ENCODE results near the gene TMEM252.

TMEM252 gene

GRCh38 chr9:68507806-68508145 lies 32.9 kb downstream of the TMEM252 start:
- DNase-seq (ENCODE audit: extremely low spot score): no peak
- TF ChIP-seq FOXM1 (IDR thresholded peaks at IDR 0.05; ENCODE audit: borderline replicate concordance): no peak
- TF ChIP-seq SP1 (IDR thresholded peaks at IDR 0.05): no peak
- TF ChIP-seq TARDBP (IDR thresholded peaks at IDR 0.05): no peak
- TF ChIP-seq CTBP1 (IDR thresholded peaks at IDR 0.05; ENCODE audit: borderline replicate concordance): no peak
- ChIA-PET CTCF (no interaction called here), POLR2A (no interaction called here)

GRCh38 chr9:68507130-68507805 lies 33.4 kb downstream of the TMEM252 start:
- DNase-seq (ENCODE audit: extremely low spot score): peak; percentile 28
- ChIA-PET POLR2A (no interaction called here), CTCF (interaction anchor here (1.1 kb wide), 1 partner anchor 9 kb away, joined by 3 read pairs; no protein-coding TSS in a partner anchor)
- TF ChIP-seq ZNF384 (IDR thresholded peaks at IDR 0.05) (peak; percentile 87), NFRKB (IDR thresholded peaks at IDR 0.05) (no peak)

- ChIA-PET POLR2A (no interaction called here), CTCF (interaction anchor here (1.1 kb wide), 1 partner anchor 8 kb away, joined by 3 read pairs; no protein-coding TSS in a partner anchor)
- no peak for DNase-seq (ENCODE audit: extremely low spot score)
- TF ChIP-seq ELF4 (IDR thresholded peaks at IDR 0.05): no peak
- TF ChIP-seq LEF1 (IDR thresholded peaks at IDR 0.05; ENCODE audit: borderline replicate concordance): no peak
- no peak for TF ChIP-seq TARDBP (IDR thresholded peaks at IDR 0.05)
- TF ChIP-seq FOXM1 (IDR thresholded peaks at IDR 0.05; ENCODE audit: borderline replicate concordance): no peak
- no peak for TF ChIP-seq BHLHE40 (IDR thresholded peaks at IDR 0.05; ENCODE audit: borderline replicate concordance)
- TF ChIP-seq SUZ12 (IDR thresholded peaks at IDR 0.05): no peak
- TF ChIP-seq NFRKB (IDR thresholded peaks at IDR 0.05): no peak
- no peak for TF ChIP-seq ARNT (IDR thresholded peaks at IDR 0.05)
- no peak for TF ChIP-seq SP1 (IDR thresholded peaks at IDR 0.05)
- no peak for TF ChIP-seq HDGF (IDR thresholded peaks at IDR 0.05; ENCODE audit: borderline replicate concordance)
- TF ChIP-seq CTBP1 (IDR thresholded peaks at IDR 0.05; ENCODE audit: borderline replicate concordance): no peak
- TF ChIP-seq ZNF384 (IDR thresholded peaks at IDR 0.05): no peak
- no peak for TF ChIP-seq FOXA1 (IDR thresholded peaks at IDR 0.05)
- TF ChIP-seq FOXK2 (IDR thresholded peaks at IDR 0.05): no peak
- no peak for TF ChIP-seq PKNOX1 (IDR thresholded peaks at IDR 0.05)
- no peak for TF ChIP-seq L3MBTL2 (conservative IDR thresholded peaks at IDR 0.05)
These were observed 34.1 kb downstream of the TMEM252 start for GRCh38 chr9:68506551-68506950.

- POLR2A ChIA-PET: no interaction called here
- TF ChIP-seq TARDBP (IDR thresholded peaks at IDR 0.05) (no peak), LEF1 (IDR thresholded peaks at IDR 0.05; ENCODE audit: borderline replicate concordance) (no peak), SUZ12 (IDR thresholded peaks at IDR 0.05) (no peak), HDGF (IDR thresholded peaks at IDR 0.05; ENCODE audit: borderline replicate concordance) (no peak), PKNOX1 (IDR thresholded peaks at IDR 0.05) (no peak), L3MBTL2 (conservative IDR thresholded peaks at IDR 0.05) (no peak), ARNT (IDR thresholded peaks at IDR 0.05) (no peak), FOXK2 (IDR thresholded peaks at IDR 0.05) (no peak), BHLHE40 (IDR thresholded peaks at IDR 0.05; ENCODE audit: borderline replicate concordance) (no peak), ELF4 (IDR thresholded peaks at IDR 0.05) (no peak), CTBP1 (IDR thresholded peaks at IDR 0.05; ENCODE audit: borderline replicate concordance) (no peak), FOXM1 (IDR thresholded peaks at IDR 0.05; ENCODE audit: borderline replicate concordance) (no peak), SP1 (IDR thresholded peaks at IDR 0.05) (no peak), NFRKB (IDR thresholded peaks at IDR 0.05) (no peak)
- CTCF ChIA-PET: interaction anchor here (1.1 kb wide), 1 partner anchor 8 kb away, joined by 3 read pairs; no protein-coding TSS in a partner anchor
These were observed 34.8 kb downstream of the TMEM252 start for GRCh38 chr9:68505681-68506409.

GRCh38 chr9:68502279-68502678 lies 38.4 kb downstream of the TMEM252 start:
- TF ChIP-seq FOXA1 (IDR thresholded peaks at IDR 0.05) (no peak), FOXK2 (IDR thresholded peaks at IDR 0.05) (no peak), ZNF384 (IDR thresholded peaks at IDR 0.05) (no peak), ELF4 (IDR thresholded peaks at IDR 0.05) (no peak), PKNOX1 (IDR thresholded peaks at IDR 0.05) (no peak), FOXM1 (IDR thresholded peaks at IDR 0.05; ENCODE audit: borderline replicate concordance) (no peak), TARDBP (IDR thresholded peaks at IDR 0.05) (no peak), L3MBTL2 (conservative IDR thresholded peaks at IDR 0.05) (no peak), ARNT (IDR thresholded peaks at IDR 0.05) (no peak), LEF1 (IDR thresholded peaks at IDR 0.05; ENCODE audit: borderline replicate concordance) (no peak), SP1 (IDR thresholded peaks at IDR 0.05) (no peak), HDGF (IDR thresholded peaks at IDR 0.05; ENCODE audit: borderline replicate concordance) (no peak), SUZ12 (IDR thresholded peaks at IDR 0.05) (no peak), BHLHE40 (IDR thresholded peaks at IDR 0.05; ENCODE audit: borderline replicate concordance) (no peak)
- CTCF ChIA-PET: no interaction called here
- no peak for DNase-seq (ENCODE audit: extremely low spot score)
- POLR2A ChIA-PET: no interaction called here

More at GRCh38 chr9:68505681-68506409, 34.8 kb downstream of the TMEM252 start:
- no peak for DNase-seq (ENCODE audit: extremely low spot score)

All from HEK293T (cell line).